GM21526 (cell line): ENCODE results near the gene USP31.

Experiments
- ATAC-seq: cut with Tn5 transposase; IDR thresholded peaks from one replicate; pipeline ENCODE4 v1.9.1; 2021; ENCODE audit warnings: moderate library complexity; ENCODE audit not compliant: unreplicated experiment, low FRiP score

USP31 gene

DNA sequence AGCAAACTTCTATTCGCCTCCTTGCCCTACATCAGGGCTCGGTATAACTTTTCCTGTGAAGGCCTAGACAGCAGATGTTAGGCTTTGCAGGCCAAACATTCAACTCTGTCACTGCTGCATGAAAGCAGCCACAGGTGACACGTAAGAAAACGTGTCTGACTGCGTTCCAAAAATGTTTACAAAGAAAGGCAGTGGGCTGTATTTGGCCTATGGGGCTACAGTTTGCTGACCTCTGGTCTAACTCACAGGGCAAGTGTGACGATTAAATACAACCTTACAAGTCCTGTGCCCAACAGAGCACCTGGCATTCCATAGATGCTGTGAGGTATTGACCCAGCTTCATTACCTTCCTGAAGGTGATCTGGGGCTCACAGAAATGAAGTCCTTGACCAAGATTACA is 79.4 kb downstream of the USP31 start:
- no peak for ATAC-seq

DNA sequence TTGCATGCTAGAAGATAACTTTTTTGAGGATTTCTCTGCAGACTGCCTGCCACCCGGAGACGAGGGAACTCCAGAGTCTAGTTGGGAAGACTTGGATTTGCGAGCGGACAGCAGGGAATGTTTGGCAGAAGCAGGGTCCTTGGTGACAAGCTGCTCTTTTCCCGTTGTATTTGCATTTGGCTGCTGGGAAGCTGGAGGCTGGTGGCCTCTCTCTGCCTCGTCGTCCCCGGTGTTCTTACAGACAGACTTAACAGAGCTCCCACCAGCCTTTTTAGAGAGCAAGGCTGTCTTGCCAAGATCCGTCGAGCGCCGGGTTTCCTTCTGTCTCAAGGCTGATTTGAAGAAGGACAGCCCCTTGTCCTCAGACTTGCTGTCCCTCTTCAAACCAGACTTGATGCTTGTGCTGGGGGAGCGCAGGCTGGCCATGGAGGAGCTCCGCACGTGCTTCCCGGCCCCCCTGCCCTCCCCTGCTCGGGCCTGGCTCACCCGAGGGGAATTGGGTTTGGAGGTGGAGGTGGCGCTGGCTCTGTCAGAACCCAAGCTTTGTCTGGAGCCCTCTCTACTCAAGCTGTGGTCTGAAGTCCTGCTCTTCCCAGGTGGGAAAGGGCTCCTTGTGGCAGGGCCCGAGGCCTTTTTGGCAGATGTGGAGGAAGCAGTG is 81.0 kb downstream of the USP31 start:
- no peak for ATAC-seq

DNA sequence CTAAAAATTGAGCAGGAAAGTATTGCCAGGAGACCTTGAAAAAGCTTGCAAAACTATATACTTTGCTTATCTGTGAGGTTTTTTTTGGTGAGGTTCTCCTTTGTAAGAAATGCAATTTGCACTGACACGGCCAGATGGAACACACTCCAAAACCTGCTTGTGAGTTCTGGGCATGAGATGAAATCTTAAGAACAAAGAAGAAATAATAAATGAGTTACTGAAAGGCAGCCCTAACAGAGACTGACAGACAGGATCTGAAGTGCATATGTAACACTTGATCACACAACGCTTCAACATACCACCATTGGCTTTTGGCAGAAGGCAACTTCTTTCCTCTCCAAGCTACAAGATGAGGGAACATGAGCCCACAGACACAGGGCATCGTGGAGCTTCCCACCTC is 82.6 kb downstream of the USP31 start:
- no peak for ATAC-seq

DNA sequence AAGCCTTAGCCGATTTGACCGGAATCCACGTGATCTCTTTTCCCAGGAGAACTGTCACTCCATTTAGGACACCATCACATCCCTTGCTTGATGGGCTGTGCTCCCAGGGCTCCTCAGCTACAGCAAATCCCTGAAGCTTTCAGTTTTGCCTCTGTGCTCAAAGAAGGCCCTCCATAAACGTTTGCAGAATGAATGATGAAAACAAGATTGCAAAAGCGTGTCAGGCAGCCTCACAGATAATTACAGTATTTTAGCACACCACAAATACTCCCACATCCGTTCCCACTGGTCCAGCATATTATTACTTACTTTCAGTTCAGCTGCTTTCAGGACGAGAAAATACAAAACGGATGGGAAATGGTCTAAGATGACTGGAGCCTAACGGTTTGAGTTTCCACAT is 84.6 kb downstream of the USP31 start:
- ATAC-seq, result no peak

DNA sequence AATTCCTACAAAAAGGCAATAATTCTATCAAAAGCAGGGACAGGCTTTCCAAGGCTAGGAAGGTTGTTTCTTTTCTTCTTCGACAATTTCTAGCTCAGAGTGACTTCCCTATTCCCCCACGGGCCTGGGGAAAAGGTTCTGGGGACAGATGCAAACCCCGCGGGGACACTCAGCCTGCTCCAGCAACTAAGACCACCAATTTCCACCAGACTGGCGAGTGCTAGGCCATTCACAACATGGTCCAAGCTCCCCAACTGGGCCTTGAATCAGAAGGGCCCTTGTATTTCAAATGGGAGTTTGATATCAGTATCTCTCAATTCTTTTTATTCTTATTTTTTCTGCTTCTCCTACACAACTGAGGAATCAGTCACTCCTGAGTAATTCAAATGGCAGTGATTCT is 86.7 kb downstream of the USP31 start:
- ATAC-seq, result no peak

DNA sequence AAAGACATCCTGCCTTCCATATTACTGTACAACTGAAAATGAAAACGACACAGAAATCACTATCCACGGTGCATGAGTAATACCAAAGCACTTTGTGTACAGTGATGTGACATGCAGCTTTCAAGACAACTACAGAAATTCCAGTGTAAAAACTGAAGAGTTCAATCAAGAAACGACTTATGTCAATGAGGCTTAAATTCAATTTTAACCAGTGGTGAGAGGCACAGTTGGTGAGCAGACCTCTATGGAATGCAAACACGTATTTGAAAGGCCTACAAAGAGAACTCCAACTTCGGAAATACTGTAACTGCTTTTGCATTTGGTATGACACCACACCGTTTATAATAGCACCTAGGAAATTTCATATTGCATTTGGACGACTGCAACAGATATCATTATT is 87.6 kb downstream of the USP31 start:
- no peak for ATAC-seq

DNA sequence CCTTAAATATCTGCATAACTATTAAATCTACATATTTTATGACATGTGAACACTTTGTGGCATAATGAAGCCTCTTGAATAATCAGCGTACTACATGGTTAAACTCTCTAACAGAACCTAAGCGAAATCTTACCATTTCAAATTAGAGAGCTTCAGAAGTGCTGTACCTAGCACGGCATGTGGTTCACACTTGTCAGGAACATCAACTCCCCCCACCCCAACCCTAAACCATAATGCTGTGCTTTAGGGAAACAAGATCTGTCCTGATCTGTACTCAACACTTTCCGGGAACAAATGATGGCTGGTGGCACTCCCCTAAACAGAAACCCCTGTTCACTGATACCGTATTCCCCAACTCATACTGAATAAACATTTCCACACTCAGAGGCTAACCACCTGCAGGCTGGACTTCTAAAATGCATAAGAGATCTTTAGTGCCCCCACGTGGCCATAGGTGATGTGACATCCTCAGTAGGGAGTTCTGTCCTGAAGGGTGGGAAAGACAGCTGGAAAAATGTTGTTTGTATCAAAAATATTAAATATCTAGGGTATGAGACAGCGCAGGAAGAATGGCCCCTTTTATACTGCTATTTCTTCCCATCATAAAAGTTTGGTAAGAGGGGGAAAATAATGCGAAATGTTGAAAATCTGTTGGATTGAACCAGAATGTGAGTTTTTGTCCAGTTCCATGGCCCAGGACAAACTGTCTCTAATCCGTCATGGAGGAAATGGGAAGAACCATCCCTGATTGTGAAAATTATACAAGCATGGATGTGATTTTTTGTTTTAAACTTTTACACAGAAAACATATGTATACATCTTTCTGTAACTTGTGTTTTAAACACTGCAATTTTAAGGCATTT is 88.6 kb downstream of the USP31 start:
- ATAC-seq, result no peak

DNA sequence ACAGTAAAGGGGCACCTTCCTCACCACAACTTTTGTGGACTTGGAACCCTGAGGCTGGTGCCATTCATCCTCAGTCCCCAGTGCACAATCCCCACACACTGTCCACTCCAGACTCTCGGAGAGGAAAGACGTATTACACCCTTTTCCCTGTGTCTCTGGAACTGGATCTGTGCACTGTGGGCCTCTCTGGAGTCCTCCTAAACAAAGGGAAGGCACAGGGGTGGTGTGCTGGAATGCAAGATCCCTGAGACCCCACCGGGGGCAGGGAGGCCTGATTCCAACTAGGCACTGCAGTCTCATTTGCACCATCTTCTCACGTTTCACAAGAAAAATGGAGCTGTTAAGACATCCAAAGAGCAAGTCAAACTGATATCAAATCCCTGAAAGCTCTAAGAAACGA is 89.8 kb downstream of the USP31 start:
- ATAC-seq, result no peak

DNA sequence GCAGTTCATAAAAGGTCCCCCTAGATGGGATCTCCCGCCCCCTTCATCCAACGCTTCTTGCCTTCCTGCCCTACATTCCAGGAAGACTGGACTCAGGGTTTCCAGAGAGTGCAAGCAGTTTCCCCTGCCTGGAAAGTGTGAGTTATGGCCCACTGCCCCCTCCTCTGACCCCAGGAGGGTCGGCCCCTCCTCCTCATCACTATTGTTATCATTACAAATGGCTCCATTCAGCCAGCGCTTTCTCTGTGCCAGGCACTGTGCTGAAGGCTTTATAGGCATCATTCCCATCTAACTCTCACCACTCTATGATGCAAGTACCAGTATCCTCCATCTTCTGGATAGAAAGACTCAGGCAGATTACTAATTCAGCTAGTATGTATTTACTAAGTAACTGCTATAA is 90.7 kb downstream of the USP31 start:
- ATAC-seq, result no peak

DNA sequence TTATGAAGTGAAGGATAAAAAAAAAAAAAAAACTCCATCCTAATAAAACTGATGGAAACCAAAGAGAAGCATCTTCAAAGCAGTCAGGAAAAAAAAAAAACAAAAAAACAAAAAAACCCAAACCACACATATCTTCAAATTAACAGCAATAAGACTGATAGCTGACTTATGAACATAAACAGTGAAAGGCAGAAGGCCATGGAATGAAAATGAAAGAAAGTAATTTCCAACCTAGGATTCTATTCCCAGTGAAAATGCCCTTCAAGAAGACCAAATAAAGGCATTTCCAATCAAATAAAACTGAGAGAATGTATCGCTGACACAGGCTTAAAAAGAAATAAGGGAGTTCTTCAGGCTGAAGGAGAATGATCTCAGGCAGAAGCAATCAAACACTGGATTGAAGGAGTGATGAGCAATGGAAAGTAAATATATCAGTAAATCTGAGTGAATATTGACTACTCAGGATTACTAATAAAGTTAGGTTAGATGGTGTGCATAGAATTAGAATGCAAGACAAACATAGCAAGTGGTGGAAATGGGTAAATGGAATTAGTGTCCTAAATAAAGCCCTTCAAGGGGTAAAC is 92.1 kb downstream of the USP31 start:
- ATAC-seq, result no peak

DNA sequence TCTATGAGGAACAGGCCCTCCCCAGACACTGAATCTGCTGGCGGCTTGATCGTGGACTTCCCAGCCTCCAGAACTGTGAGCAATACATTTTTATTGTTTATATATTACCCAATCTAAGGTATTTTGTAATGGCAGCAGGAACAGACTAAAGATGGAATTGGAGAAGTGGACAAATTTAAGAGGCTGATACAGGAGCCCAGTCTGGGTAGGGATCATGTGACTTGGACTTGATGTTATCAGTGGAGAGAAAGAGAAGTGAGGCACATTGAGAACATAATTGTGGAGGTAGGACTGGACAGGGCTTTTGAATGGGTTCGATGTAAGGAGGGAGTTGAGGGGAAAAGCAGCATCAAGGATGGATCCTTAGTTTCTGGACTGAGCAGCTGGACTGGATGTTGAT is 93.8 kb downstream of the USP31 start:
- ATAC-seq, result no peak

DNA sequence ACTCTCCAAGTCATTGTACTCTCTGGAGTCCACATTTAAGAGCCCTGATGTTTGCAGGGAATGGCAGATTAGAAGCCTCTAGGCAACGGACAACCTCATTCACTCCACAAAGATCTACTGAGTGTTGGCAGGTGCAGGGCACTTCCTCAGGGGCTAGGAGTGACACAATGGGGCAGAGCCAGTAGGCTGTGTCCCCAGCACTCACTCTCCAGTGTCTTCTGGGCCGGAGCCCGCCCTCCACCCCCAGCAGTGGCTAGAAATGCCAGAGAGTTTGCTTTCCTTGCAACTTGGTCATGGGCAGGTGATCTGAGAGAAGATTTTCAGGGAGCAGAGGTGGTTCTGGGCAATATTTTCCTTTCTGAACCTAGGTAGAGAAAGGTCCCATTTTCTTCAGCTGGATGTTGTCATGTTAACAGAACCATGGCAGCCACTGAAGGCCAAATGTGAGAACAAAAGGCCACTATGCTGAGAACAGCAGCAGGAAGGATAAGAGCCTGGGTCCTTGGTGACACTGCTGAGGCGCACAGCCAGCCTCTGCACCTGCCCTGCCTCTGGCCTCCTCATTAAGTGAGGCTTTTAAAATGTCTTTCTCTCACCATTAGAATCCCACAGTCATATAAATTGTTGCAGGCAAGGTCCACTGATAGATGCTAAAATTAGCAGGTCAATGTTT is 96.2 kb downstream of the USP31 start:
- no peak for ATAC-seq

DNA sequence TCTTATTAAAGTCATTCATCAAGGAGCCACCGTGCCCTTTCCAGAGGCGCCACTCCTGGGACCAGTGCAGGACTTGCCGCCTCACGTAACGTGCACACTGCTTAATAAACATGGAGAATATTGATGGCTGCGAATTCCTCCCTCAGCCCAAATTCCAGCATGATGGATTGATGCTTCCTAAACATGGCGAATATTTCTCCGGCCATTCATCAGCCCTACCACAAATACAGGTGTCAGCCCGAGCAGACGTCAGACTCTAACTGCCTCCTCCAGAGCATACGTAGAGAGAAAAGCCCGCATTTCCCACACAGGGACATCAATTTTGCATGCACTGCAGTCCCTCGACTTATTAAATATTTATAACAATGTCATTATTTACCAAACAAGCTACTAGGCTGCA is 97.0 kb downstream of the USP31 start:
- ATAC-seq, result no peak

DNA sequence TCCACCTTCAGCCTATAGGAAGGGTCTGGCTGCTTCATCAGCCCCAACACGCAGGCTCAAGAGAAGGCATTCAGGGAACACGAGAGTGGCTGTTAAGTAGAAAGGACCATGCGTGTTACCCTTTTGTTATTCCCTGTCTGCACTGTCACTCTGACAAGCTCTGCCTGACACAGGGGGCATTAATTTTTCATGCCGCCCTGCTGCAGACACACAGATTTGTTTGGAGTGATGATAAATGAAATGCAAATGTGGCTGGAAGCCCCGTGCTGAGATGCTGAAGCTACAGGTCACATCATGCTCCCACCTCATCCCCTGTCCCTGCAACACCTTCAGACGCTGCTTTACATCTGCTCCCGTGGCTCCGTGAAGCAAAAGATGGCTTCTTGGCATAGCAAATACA is 97.7 kb downstream of the USP31 start:
- ATAC-seq, result no peak

DNA sequence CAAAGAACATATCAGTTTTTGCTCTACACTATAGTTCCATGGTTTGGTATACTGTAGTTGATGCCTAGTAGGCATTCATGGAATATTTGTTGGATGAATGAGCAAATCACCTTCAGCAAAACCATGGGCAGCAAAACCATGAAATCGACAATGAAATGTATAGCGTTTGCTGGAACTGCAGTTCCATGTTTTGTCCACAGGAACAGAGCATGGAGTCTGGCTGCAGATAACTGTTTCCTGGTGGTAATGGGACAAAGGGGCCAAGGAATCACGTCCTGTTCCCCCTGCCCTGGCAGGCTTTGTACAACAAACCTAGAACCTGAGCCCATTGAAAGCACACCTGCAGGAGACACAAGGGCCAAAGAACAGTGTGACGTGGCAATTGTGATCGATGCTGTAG is 101.1 kb downstream of the USP31 start:
- ATAC-seq, result no peak

DNA sequence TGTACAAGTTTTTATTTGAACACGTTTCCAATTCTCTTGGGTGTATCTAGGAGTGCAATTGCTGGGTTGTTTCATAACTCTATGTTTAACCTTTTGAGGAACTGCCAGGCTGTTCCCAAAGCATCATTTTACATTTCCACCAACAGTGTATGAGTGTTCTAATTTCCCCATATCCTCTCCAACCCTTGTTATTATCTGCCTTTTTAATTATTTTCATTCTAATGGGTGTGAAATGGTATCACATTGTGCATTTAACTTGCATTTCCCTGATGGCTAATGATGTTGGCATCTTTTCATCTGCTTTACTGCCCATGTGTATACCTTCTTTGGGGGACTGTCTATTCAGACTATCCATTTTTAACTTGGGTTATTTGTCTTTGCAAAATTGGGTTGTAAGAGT is 104.2 kb downstream of the USP31 start:
- no peak for ATAC-seq

DNA sequence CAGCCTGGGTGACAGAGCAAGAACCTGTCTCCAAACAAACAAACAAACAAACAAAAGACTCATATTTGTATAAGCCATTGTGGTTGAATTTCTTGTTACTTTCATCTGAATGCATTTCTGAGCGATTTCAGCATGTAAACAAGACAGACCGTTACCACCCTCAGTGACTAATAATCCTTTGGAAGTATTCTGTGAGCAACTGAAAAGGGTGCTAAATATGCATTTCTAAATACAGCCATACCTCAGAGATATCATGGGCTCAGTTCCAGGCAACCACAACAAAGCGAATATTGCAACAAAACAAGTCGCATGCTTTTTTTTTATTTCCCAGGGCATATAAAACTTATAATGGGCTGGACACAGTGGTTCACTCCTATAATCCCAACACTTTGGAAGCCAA is 109.0 kb downstream of the USP31 start:
- ATAC-seq, result no peak

DNA sequence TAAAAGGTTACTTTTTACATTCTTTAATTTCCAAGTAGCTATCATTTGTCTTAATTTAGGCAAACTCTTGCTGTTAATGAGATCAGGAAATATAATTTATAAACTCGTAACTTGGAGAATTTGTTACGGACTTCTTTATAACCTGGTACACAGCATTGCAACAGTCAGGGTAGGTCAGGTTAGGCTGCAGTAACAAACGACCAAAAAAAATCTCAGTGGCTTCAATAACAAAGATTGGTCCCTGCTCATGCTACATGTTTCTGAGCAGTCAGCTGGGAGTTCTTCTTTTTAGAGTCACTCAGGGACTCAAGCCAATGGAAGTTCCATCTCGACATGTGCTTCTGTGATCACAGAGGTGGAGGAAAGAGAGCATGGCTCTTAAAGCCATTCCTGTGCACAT is 110.1 kb downstream of the USP31 start:
- ATAC-seq, result no peak

DNA sequence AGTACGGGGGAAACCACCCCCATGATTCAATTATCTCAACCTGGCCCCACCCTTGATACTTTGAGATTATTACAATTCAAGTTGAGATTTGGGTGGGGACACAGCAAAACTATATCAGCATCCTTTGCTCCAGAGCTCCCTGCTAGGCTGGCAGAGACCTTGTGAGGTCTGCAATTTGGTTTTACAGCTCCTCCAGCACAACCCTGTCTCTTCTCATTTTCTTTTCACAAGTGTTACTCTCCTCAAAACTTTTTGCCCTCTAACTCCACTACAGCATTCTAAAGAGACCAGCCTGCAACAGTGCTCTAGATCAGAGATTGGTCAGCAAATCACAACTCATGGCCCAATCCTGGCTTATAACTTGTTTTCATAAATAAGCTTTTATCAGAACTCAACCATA is 114.0 kb downstream of the USP31 start:
- ATAC-seq, result no peak

DNA sequence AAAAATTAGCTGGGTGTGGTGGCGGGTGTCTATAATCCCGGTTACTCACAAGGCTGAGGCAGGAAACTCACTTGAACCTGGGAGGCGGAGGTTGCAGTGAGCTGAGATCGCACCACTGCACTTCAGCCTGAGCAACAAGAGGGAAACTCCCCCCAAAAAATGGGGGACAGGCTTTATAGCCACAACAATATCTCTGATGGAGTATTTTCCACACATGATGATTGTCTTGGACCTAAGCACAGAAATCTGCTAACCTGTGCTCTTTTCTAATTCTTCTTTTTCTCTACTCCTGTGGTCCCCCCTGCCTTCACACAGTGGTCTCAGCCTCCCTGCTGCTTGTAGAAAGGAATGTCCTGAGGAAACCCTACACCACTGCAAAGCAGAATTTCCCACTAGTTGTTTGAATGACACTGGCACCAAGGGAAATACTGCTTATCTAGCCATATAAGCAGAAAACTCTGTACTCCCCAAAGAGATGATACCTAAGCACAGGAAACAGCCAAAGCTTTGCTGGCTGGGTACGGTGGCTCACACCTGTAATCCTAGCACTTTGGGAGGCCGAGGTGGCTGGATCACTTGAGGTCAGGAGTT is 117.6 kb downstream of the USP31 start:
- no peak for ATAC-seq
